ENCODE measurements around the gene NSUN3. TPM values are rescaled to one million over a fixed set of nuclear protein-coding genes. Genes with fewer than 3 reads are reported as not detected.
"Not testable (repeated sequence)": the region's sequence is repeated elsewhere in the genome, so short reads cannot be mapped to it uniquely, and the experiment has no call there.

NSUN3 gene
- total and polyA plus RNA-seq, 12 donors = 3.1 to 18.9 (median 12.1) TPM

- Histone ChIP-seq H3K27me3 (no peaks in the 10 kb centered on the region), H3K27ac (no peak overlapping the region), H3K9me3 (replicated peaks in 1 of 3) (no peaks in the 10 kb centered on the region), H3K4me3 (no peak overlapping the region), H3K36me3 (replicated peaks in 1 of 2) (peaks cover 0 to 7% of the 10 kb centered on the region in 2 donors), H3K4me1 (replicated peaks in 1 of 2) (peaks cover 5% of the 10 kb centered on the region in 2 donors)
- intact Hi-C loops (cut with DNase I) = no loop called here
- TF ChIP-seq POLR2A (IDR thresholded peaks at IDR 0.05) = no peak
- no peak for TF ChIP-seq CTCF (IDR thresholded peaks at IDR 0.05)
- WGBS, 4 donors = 88 to 89% (median 88%) methylated on average over 4 of the region's 4 CpGs
- DNase-seq = no peak
Observed at GRCh38 chr3:94071713-94072284, 8.9 kb downstream of the NSUN3 start.

- H3K9me3 ChIP-seq (replicated peaks in 1 of 3) = no peaks in the 10 kb centered on the region
- TF ChIP-seq POLR2A (IDR thresholded peaks at IDR 0.05) (no peak), CTCF (IDR thresholded peaks at IDR 0.05) (no peak)
- H3K4me3 ChIP-seq = no peak overlapping the region
- peaks cover 0 to 7% of the 10 kb centered on the region in 2 donors for H3K36me3 ChIP-seq (replicated peaks in 1 of 2)
- peaks cover 0 to 5% of the 10 kb centered on the region in 2 donors for H3K4me1 ChIP-seq (replicated peaks in 1 of 2)
- intact Hi-C loops (cut with DNase I) = no loop called here
- no peaks in the 10 kb centered on the region for H3K27me3 ChIP-seq
- DNase-seq = no peak
- 95 to 100% (median 98%) methylated on average over 3 of the region's 3 CpGs for WGBS, 4 donors
- H3K27ac ChIP-seq = no peak overlapping the region
Observed at GRCh38 chr3:94076055-94076454, 13.2 kb downstream of the NSUN3 start.

GRCh38 chr3:94080552-94080951 lies 17.7 kb downstream of the NSUN3 start:
- H3K36me3 ChIP-seq (replicated peaks in 1 of 2); H3K27ac ChIP-seq; H3K27me3 ChIP-seq; H3K4me3 ChIP-seq; DNase-seq; intact Hi-C loops (cut with DNase I); H3K4me1 ChIP-seq (replicated peaks in 1 of 2); H3K9me3 ChIP-seq (replicated peaks in 1 of 3): not testable (repeated sequence)
- 96 to 100% (median 99%) methylated on average over 3 to 5 of the region's 5 CpGs for WGBS, 4 donors

GRCh38 chr3:94081884-94082283 lies 19.0 kb downstream of the NSUN3 start:
- intact Hi-C loops (cut with DNase I) = no loop called here
- no peak for TF ChIP-seq POLR2A (IDR thresholded peaks at IDR 0.05)
- no peak for TF ChIP-seq CTCF (IDR thresholded peaks at IDR 0.05)
- no peak for DNase-seq
- no peaks in the 10 kb centered on the region for H3K27me3 ChIP-seq
- no peak overlapping the region for H3K27ac ChIP-seq
- no peak overlapping the region for H3K4me3 ChIP-seq
- no peaks in the 10 kb centered on the region for H3K4me1 ChIP-seq (replicated peaks in 1 of 2)
- 93 to 96% (median 95%) methylated on average over 5 of the region's 5 CpGs for WGBS, 4 donors
- H3K9me3 ChIP-seq (replicated peaks in 1 of 3) = no peaks in the 10 kb centered on the region
- peaks cover 0 to 10% of the 10 kb centered on the region in 2 donors for H3K36me3 ChIP-seq (replicated peaks in 1 of 2)

GRCh38 chr3:94082391-94082937 lies 19.6 kb downstream of the NSUN3 start:
- intact Hi-C loops (cut with DNase I) = no loop called here
- Histone ChIP-seq H3K4me3 (no peak overlapping the region), H3K27me3 (no peaks in the 10 kb centered on the region), H3K9me3 (replicated peaks in 1 of 3) (no peaks in the 10 kb centered on the region), H3K36me3 (replicated peaks in 1 of 2) (peaks cover 0 to 10% of the 10 kb centered on the region in 2 donors), H3K4me1 (replicated peaks in 1 of 2) (no peaks in the 10 kb centered on the region), H3K27ac (no peak overlapping the region)
- TF ChIP-seq CTCF (IDR thresholded peaks at IDR 0.05) (no peak), POLR2A (IDR thresholded peaks at IDR 0.05) (no peak)
- 92 to 95% (median 93%) methylated on average over 8 of the region's 8 CpGs for WGBS, 4 donors
- DNase-seq = no peak

Data from adrenal gland (tissue), 12 donors.